Muscle layer of colon (tissue), 2 donors: ENCODE results near the gene JAG1.

Source experiments
- H3K27ac ChIP-seq: one replicate; pipeline ENCODE4 v1.7.0; 2013; ENCODE audit warnings: low read depth, mild to moderate bottlenecking, low read length, moderate library complexity
- H3K27me3 ChIP-seq, 2 donors: one replicate each; pipeline ENCODE4 v1.7.0; 2013; ENCODE audit warnings: low read length in 2 of 2, mild to moderate bottlenecking in 2 of 2; ENCODE audit not compliant: insufficient read depth in 2 of 2, control insufficient read depth in 1 of 2
- H3K36me3 ChIP-seq: one replicate; pipeline ENCODE4 v1.7.0; 2013; ENCODE audit warnings: mild to moderate bottlenecking, low read length; ENCODE audit not compliant: insufficient read depth
- H3K4me1 ChIP-seq: one replicate; pipeline ENCODE4 v1.7.0; 2013; ENCODE audit warnings: mild to moderate bottlenecking, low read length; ENCODE audit not compliant: insufficient read depth
- H3K4me3 ChIP-seq, 2 donors: one replicate each; pipeline ENCODE4 v1.7.0; 2013; ENCODE audit warnings: low read length in 2 of 2, low read depth in 1 of 2, mild to moderate bottlenecking in 1 of 2, moderate library complexity in 1 of 2
- H3K9ac ChIP-seq: one replicate; pipeline ENCODE4 v1.7.0; 2013; ENCODE audit warnings: low read length
- H3K9me3 ChIP-seq: one replicate; pipeline ENCODE4 v1.7.0; 2013; ENCODE audit warnings: mild to moderate bottlenecking, low read length
- donor health status: abdominal sarcoma.
- donor health status: Adenocarcinoma of cecum.

The JAG1 gene

DNA sequence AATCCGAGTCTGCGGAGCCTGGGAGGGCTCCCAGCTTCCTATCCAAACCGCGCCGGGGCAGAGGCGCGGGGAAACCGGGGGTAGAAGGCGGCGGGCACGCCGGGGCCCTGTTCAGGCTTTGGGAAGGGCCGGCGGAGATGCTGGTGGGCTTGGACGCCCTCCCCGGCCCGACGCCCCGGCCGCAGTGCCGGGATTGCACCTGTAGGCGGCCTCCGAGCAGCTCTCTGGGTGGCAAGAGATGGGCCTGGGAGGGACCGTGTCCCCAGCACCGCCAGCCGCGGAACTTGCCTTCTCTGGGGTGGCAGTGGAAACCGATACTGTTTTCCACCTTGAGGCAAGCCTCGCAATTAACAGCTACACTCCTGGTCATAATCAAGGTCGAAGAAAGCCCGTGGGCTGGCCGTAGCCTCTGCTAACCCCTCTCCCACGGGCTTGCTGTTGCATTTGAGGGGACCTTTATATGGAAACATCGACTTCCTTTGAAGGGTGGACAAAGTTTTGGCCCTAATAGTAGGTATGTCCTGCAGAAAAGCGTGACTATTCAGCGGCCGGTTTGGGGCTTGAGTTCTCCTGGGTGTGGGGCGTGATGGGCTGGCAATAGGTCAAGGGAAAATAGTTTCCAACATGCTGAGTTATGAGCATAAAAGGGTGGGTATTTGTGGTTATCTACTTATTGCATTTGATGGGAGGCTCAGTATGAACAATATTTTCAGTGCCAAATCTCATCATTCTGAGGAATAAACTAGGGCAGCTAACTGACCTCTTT is 1.1 kb upstream of the JAG1 start:
- Histone ChIP-seq H3K27me3 (no peaks in the 10 kb centered on the region), H3K9me3 (no peaks in the 10 kb centered on the region), H3K4me3 (peak overlapping the region; percentile 89 to 93), H3K9ac (peak overlapping the region; percentile 59), H3K4me1 (peaks cover 17% of the 10 kb centered on the region), H3K36me3 (no peaks in the 10 kb centered on the region), H3K27ac (peak overlapping the region; percentile 97)

DNA sequence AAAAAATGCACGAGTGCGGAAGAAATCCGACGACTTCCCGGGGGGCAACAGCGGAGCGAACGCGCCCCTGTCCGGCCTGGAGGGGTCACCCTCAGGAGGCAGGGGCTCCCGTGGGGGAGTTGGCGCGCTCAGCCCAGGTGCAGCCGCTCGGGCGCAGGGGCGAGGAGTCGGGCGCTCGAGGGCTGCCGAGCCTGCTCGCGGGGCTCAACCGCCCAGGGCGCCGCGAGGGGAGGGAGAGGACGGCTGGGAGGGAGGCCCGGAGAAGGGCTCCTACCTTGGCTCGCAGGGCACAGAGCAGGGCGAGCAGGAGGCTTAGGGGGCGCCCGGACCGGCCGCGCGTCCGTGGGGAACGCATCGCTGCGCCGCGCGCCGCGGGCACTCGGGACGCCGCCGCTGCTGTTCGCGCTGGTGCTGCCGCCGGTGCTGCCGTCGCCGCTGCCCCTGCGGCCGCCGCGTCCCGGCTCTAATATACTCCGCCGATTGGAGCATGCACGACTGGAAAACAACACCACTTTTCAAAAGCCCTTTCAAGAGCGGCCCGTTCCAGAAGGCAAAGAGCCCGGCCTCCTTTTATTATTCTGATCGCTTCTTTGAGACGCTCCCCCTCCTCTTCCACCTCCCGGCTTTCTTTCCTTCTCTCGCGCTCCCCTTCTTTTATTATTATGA is 490 bp downstream of the JAG1 start:
- H3K27me3 ChIP-seq, result no peaks in the 10 kb centered on the region
- no peaks in the 10 kb centered on the region for H3K9me3 ChIP-seq
- peaks cover 33% of the 10 kb centered on the region for H3K4me1 ChIP-seq

GRCh38 chr20:10672624-10673127 is 1.1 kb downstream of the JAG1 start:
- Histone ChIP-seq H3K4me3 (peak overlapping the region; percentile 89 to 93), H3K27me3 (no peaks in the 10 kb centered on the region), H3K4me1 (peaks cover 38% of the 10 kb centered on the region), H3K9ac (peak overlapping the region; percentile 73), H3K36me3 (peaks cover 1% of the 10 kb centered on the region), H3K9me3 (no peaks in the 10 kb centered on the region), H3K27ac (peak overlapping the region; percentile 97)

More for the DNA sequence above, 490 bp downstream of the JAG1 start:
- H3K27ac ChIP-seq, result peak overlapping the region; percentile 97
- no peaks in the 10 kb centered on the region for H3K36me3 ChIP-seq
- H3K4me3 ChIP-seq, result peak overlapping the region; percentile 89 to 93
- H3K9ac ChIP-seq, result peak overlapping the region; percentile 73

DNA sequence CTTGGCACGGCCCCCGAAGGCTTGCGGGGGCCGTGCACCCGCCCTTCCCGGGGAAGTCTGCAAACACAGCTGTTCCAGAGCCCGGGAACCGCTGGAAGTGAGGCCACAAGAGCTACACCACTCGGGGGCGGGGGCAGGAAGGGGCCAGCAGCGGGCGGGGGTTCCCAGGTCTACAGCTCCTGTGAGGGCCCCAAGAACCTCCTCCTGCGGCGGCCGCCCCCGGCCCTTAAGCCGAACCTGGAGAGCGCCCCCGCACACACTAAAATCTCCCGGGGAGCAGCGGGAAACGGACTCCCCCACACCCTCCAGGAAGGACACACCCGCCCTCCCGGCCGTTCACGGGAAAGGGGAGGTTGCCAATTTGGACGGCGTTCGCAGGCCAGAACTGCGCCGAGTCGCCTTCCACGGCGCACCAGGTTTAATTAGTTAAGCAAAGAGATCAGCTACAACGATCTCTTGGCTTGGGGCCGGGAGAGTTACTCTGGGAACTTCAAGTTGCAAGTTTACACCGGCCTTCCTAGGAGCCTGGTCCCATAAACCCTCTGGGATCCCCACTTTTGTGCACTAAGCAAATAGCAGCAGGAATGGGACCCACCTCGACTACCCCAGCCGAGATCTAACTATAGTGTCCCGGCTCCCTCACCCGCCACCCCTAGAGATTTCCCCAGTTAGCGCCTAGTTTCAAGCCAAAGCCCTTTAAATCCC is 1.7 kb downstream of the JAG1 start:
- peaks cover 7% of the 10 kb centered on the region for H3K36me3 ChIP-seq
- peak overlapping the region; percentile 89 to 93 for H3K4me3 ChIP-seq
- peaks cover 44% of the 10 kb centered on the region for H3K4me1 ChIP-seq
- no peaks in the 10 kb centered on the region for H3K27me3 ChIP-seq
- H3K27ac ChIP-seq, result peak overlapping the region; percentile 97
- H3K9me3 ChIP-seq, result no peaks in the 10 kb centered on the region
- peak overlapping the region; percentile 73 for H3K9ac ChIP-seq

DNA sequence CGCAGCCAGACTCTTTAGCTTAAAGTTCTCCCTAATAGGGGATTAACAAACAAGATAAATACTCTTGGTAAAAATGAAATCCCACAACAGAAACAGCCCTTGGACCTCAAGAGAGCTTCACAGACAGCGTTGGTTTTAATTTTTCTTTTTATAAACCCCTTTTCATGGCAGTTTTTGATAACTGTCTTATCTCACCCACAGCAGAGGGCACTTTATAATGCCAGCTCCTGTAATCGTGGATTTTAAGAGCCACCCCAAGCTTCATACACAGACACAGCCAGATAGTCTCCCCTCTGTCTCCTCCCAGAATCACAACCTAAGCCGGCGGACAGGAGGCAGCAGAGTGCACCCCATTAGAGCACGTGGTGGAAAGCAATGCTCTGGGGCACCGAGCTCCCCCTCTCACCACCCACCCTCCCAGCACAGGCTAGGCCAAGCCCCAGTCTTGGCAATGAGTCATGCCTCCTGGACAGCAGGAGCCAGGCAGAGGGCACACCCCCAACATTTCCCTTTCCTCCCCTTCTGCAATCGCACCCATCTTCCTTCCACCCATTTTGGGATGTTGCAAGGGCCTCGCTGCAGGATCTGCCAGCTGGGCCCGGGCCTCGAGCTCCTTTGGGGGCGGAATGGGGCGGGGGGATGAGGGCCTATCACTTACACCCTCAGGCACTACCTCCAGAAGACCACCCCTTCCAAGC is 2.4 kb downstream of the JAG1 start:
- Histone ChIP-seq H3K9me3 (no peaks in the 10 kb centered on the region), H3K4me1 (peaks cover 51% of the 10 kb centered on the region), H3K9ac (peak overlapping the region; percentile 73), H3K27ac (peak overlapping the region; percentile 97), H3K4me3 (peak overlapping the region; percentile 89 to 93), H3K27me3 (no peaks in the 10 kb centered on the region), H3K36me3 (peaks cover 9% of the 10 kb centered on the region)

GRCh38 chr20:10670501-10671220 is 3.1 kb downstream of the JAG1 start:
- Histone ChIP-seq H3K4me3 (peak overlapping the region; percentile 89 to 93), H3K9ac (peak overlapping the region; percentile 65), H3K4me1 (peaks cover 58% of the 10 kb centered on the region)

GRCh38 chr20:10669843-10670446 is 3.9 kb downstream of the JAG1 start:
- Histone ChIP-seq H3K4me3 (peak overlapping the region; percentile 89 to 93), H3K4me1 (peaks cover 60% of the 10 kb centered on the region), H3K9ac (peak overlapping the region; percentile 2), H3K9me3 (no peaks in the 10 kb centered on the region), H3K36me3 (peaks cover 9% of the 10 kb centered on the region), H3K27ac (peak overlapping the region; percentile 97), H3K27me3 (no peaks in the 10 kb centered on the region)

More at GRCh38 chr20:10670501-10671220, 3.1 kb downstream of the JAG1 start:
- no peaks in the 10 kb centered on the region for H3K9me3 ChIP-seq
- peak overlapping the region; percentile 97 for H3K27ac ChIP-seq
- peaks cover 9% of the 10 kb centered on the region for H3K36me3 ChIP-seq
- H3K27me3 ChIP-seq, result no peaks in the 10 kb centered on the region

GRCh38 chr20:10668677-10669368 is 5.0 kb downstream of the JAG1 start:
- H3K9ac ChIP-seq, result no peak overlapping the region
- H3K27ac ChIP-seq, result peak overlapping the region; percentile 6
- H3K4me1 ChIP-seq, result peaks cover 69% of the 10 kb centered on the region
- H3K4me3 ChIP-seq, result no peak overlapping the region
- no peaks in the 10 kb centered on the region for H3K9me3 ChIP-seq
- H3K36me3 ChIP-seq, result peaks cover 14% of the 10 kb centered on the region
- H3K27me3 ChIP-seq, result no peaks in the 10 kb centered on the region

GRCh38 chr20:10667560-10668167 is 6.1 kb downstream of the JAG1 start:
- peaks cover 78% of the 10 kb centered on the region for H3K4me1 ChIP-seq
- no peak overlapping the region for H3K4me3 ChIP-seq
- peak overlapping the region; percentile 22 for H3K27ac ChIP-seq
- no peaks in the 10 kb centered on the region for H3K27me3 ChIP-seq
- no peaks in the 10 kb centered on the region for H3K9me3 ChIP-seq
- peaks cover 25% of the 10 kb centered on the region for H3K36me3 ChIP-seq
- H3K9ac ChIP-seq, result no peak overlapping the region
